ENCODE measurements around the gene IL22.

GRCh38 chr12:68221497-68221896, 31.9 kb downstream of the IL22 start:
- TF ChIP-seq CTCF (IDR thresholded peaks at IDR 0.05) (no peak), POLR2A (IDR thresholded peaks at IDR 0.05) (no peak), POLR2AphosphoS5 (IDR thresholded peaks at IDR 0.05; ENCODE audit: insufficient read depth in 1 of 2, low read depth in 1 of 2) (no peak)

Data from vagina (tissue), 2 donors.